H1 (cell line): ENCODE results near the gene WBP1L. TPM values are rescaled to one million over a fixed set of nuclear protein-coding genes. Genes with fewer than 3 reads are reported as not detected.

Experiments
- CTCF ChIA-PET: fragments of 300-600 bp; sonication (Branson Sonifier 250); formaldehyde crosslinking; loops from one replicate; lab custom pipeline; 2021; ENCODE audit not compliant: partially characterized antibody; lab: Charles Lee
- POLR2A ChIA-PET: fragments of 300-600 bp; sonication (Branson Sonifier 250); formaldehyde crosslinking; loops from one replicate; lab custom pipeline; 2021; ENCODE audit warnings: inconsistent platforms; ENCODE audit not compliant: partially characterized antibody; lab: Charles Lee
- DNase-seq, 2 experiments: peaks; one replicate each; pipeline versions ENCODE4 v3.0.0 to v3.0.0-alpha.2; 2010 to 2022; ENCODE audit warnings: low spot score in 2 of 2, low read depth in 1 of 2, mixed read lengths in 1 of 2
- FAIRE-seq: peaks from 2 replicates; lab custom pipeline; 2011; peaks lifted over from hg19 to GRCh38; lab: Jason Lieb, UNC
- H2AFZ ChIP-seq: 2 replicates; pipeline ENCODE4 v1.8.1; 2012; ENCODE audit warnings: low read length, inconsistent platforms
- H2AK5ac ChIP-seq: 2 replicates; pipeline ENCODE4 v1.6.1; 2013; ENCODE audit warnings: low read depth, low read length
- H2BK120ac ChIP-seq: replicated peaks from 2 replicates; pipeline ENCODE3; 2013; ENCODE audit warnings: low read depth, low read length, inconsistent platforms
- H2BK12ac ChIP-seq: 2 replicates; pipeline ENCODE4 v1.6.1; 2013; ENCODE audit warnings: low read depth, low read length
- H2BK15ac ChIP-seq: 2 replicates; pipeline ENCODE4 v1.6.1; 2013; ENCODE audit warnings: low read length
- H2BK20ac ChIP-seq: 2 replicates; pipeline ENCODE4 v1.6.1; 2013; ENCODE audit warnings: low read length
- H2BK5ac ChIP-seq: 2 replicates; pipeline ENCODE4 v1.6.1; 2013; ENCODE audit warnings: low read depth, low read length
- H3K14ac ChIP-seq: 2 replicates; pipeline ENCODE4 v1.6.1; 2013; ENCODE audit warnings: inconsistent platforms; ENCODE audit not compliant: insufficient read length
- H3K18ac ChIP-seq: 2 replicates; pipeline ENCODE4 v1.6.1; 2013; ENCODE audit warnings: low read length; ENCODE audit errors: extremely low read depth
- H3K23ac ChIP-seq: 2 replicates; pipeline ENCODE4 v1.6.1; 2013; ENCODE audit warnings: inconsistent platforms; ENCODE audit not compliant: insufficient read length
- H3K23me2 ChIP-seq: 2 replicates; pipeline ENCODE4 v1.6.1; 2013; ENCODE audit warnings: low read depth, low read length
- H3K27ac ChIP-seq: 2 replicates; pipeline ENCODE4 v1.6.1; 2011; ENCODE audit warnings: low read depth, low read length, inconsistent platforms
- H3K27me3 ChIP-seq, 4 experiments: replicated peaks in 1 of 4; 1 replicate in 1 of 4; 2 replicates in 3 of 4; pipeline versions ENCODE4 v1.6.1 to v1.8.1; 2011 to 2013; ENCODE audit warnings: low read length in 3 of 4, mild to moderate bottlenecking in 3 of 4, inconsistent platforms in 2 of 4, mixed read lengths in 2 of 4, moderate library complexity in 1 of 4; ENCODE audit not compliant: control insufficient read depth in 3 of 4, insufficient read depth in 3 of 4; ENCODE audit errors: extremely low read depth in 1 of 4
- H3K36me3 ChIP-seq, 4 experiments: 2 replicates each; pipeline versions ENCODE4 v1.6.1 to v1.8.1; 2011 to 2013; ENCODE audit warnings: mild to moderate bottlenecking in 4 of 4, low read length in 3 of 4, moderate library complexity in 2 of 4, control low read depth in 1 of 4, inconsistent platforms in 1 of 4; ENCODE audit not compliant: insufficient read depth in 4 of 4, control insufficient read depth in 2 of 4
- H3K4ac ChIP-seq: replicated peaks from 2 replicates; pipeline ENCODE3; 2013; ENCODE audit warnings: low read length, low read depth, mixed read lengths, inconsistent platforms; ENCODE audit not compliant: insufficient read length
- H3K4me1 ChIP-seq, 4 experiments: replicated peaks in 1 of 4; 1 replicate in 1 of 4; 2 replicates in 3 of 4; pipeline versions ENCODE4 v1.6.1 to v1.8.1; 2011 to 2013; ENCODE audit warnings: low read length in 3 of 4, inconsistent platforms in 2 of 4, mixed read lengths in 1 of 4; ENCODE audit not compliant: insufficient read depth in 4 of 4, control insufficient read depth in 3 of 4
- H3K4me2 ChIP-seq, 2 experiments: 2 replicates each; pipeline versions ENCODE4 v1.6.1 to v1.8.1; 2011 to 2013; ENCODE audit warnings: low read depth in 2 of 2, low read length in 2 of 2, control low read depth in 1 of 2, inconsistent platforms in 1 of 2, mild to moderate bottlenecking in 1 of 2; ENCODE audit not compliant: insufficient read depth in 1 of 2
- H3K4me3 ChIP-seq, 4 experiments: fragments of 200-600, 300-600 bp in 1 of 4; sonication (generic), shearing (Covaris generic), sonication (Bioruptor Twin) in 1 of 4; 2 replicates each; pipeline versions ENCODE4 v1.5.1 to v1.8.1; 2011 to 2016; ENCODE audit warnings: low read length in 4 of 4, low read depth in 3 of 4, control low read depth in 2 of 4, inconsistent platforms in 2 of 4, mild to moderate bottlenecking in 2 of 4, mixed read lengths in 1 of 4, moderate library complexity in 1 of 4; ENCODE audit not compliant: insufficient read depth in 2 of 4; ENCODE audit errors: extremely low read depth in 1 of 4
- H3K56ac ChIP-seq: replicated peaks from 2 replicates; pipeline ENCODE3; 2013; ENCODE audit warnings: low read depth, mild to moderate bottlenecking, mixed read lengths, low read length, inconsistent platforms; ENCODE audit not compliant: insufficient read length
- H3K79me1 ChIP-seq: 2 replicates; pipeline ENCODE4 v1.6.1; 2013; ENCODE audit warnings: low read depth, low read length, control low read depth
- H3K79me2 ChIP-seq, 2 experiments: 2 replicates each; pipeline versions ENCODE4 v1.6.1 to v1.8.1; 2012 to 2013; ENCODE audit warnings: low read length in 2 of 2, mild to moderate bottlenecking in 2 of 2, inconsistent platforms in 1 of 2; ENCODE audit not compliant: insufficient read depth in 2 of 2, control insufficient read depth in 1 of 2
- H3K9ac ChIP-seq, 4 experiments: replicated peaks in 1 of 4; 1 replicate in 1 of 4; 2 replicates in 3 of 4; pipeline versions ENCODE4 v1.6.1 to v1.8.1; 2011 to 2013; ENCODE audit warnings: low read depth in 3 of 4, low read length in 3 of 4, control low read depth in 2 of 4, mild to moderate bottlenecking in 2 of 4, moderate library complexity in 2 of 4, inconsistent platforms in 1 of 4; ENCODE audit errors: extremely low read depth in 1 of 4
- H3K9me3 ChIP-seq, 2 experiments: 2 replicates each; pipeline versions ENCODE4 v1.6.1 to v1.8.1; 2012 to 2013; ENCODE audit warnings: mild to moderate bottlenecking in 2 of 2, moderate library complexity in 2 of 2, control low read depth in 1 of 2, inconsistent platforms in 1 of 2, low read depth in 1 of 2, low read length in 1 of 2, mixed read lengths in 1 of 2; ENCODE audit not compliant: insufficient read depth in 2 of 2
- H4K20me1 ChIP-seq, 2 experiments: replicated peaks in 1 of 2; 2 replicates each; pipeline versions ENCODE3 to v1.8.1; 2011 to 2013; ENCODE audit warnings: inconsistent platforms in 2 of 2, low read length in 2 of 2, mild to moderate bottlenecking in 1 of 2; ENCODE audit not compliant: insufficient read depth in 2 of 2, control insufficient read depth in 1 of 2
- H4K5ac ChIP-seq: 2 replicates; pipeline ENCODE4 v1.6.1; 2013; ENCODE audit warnings: low read length, low read depth, mixed read lengths, inconsistent platforms; ENCODE audit not compliant: insufficient read length
- H4K8ac ChIP-seq: 2 replicates; pipeline ENCODE4 v1.8.0; 2013; ENCODE audit warnings: mild to moderate bottlenecking, moderate library complexity, low read length, inconsistent platforms; ENCODE audit not compliant: insufficient read depth; ENCODE audit errors: extremely low read depth
- H4K91ac ChIP-seq: replicated peaks from 2 replicates; pipeline ENCODE3; 2013; ENCODE audit warnings: low read length, mixed read lengths, inconsistent platforms; ENCODE audit not compliant: insufficient read length
- BACH1 ChIP-seq: IDR thresholded peaks from 2 replicates; pipeline ENCODE4 v1.6.1; 2012; ENCODE audit warnings: low read length, improper control_type of control experiment
- GABPA ChIP-seq: IDR thresholded peaks from 2 replicates; pipeline ENCODE4 v1.6.1; 2011; ENCODE audit warnings: mild to moderate bottlenecking, low read length, moderate library complexity, borderline replicate concordance; ENCODE audit not compliant: insufficient read depth
- GTF2F1 ChIP-seq: IDR thresholded peaks from 2 replicates; pipeline ENCODE4 v1.6.1; 2012; ENCODE audit warnings: low read depth, low read length, improper control_type of control experiment, borderline replicate concordance
- WGBS, 2 experiments: shearing (Covaris generic) in 1 of 2; methylation state at CpG; one replicate each; pipeline versions ENCODE4 v1.1.6 to v1.1.7; 2013 to 2015; ENCODE audit warnings: low lambda C conversion rate in 2 of 2, mixed read lengths in 2 of 2, inconsistent platforms in 1 of 2, low coverage in 1 of 2, missing lambda C conversion rate in 1 of 2; ENCODE audit not compliant: insufficient replicate concordance in 2 of 2, insufficient coverage in 1 of 2, insufficient read length in 1 of 2; ENCODE audit errors: extremely low coverage in 1 of 2, missing lambda C conversion rate in 1 of 2; 5-methylcytosine and 5-hydroxymethylcytosine counted together
- polyA plus RNA-seq, 7 experiments: library from polyadenylated mRNA; depleted of rRNA in 3 of 7; stranded (reverse) in 5 of 7; unstranded in 2 of 7; fragments of >200 nt in 5 of 7; fragments of 200-250 nt in 2 of 7; gene quantifications; 1 replicate in 5 of 7; 2 replicates in 1 of 7; 4 replicates in 1 of 7; pipeline versions ENCODE4 v1.2.1 to v1.2.3, GENCODE V29; 2011 to 2013; ENCODE audit warnings: missing spikeins in 2 of 7, mixed read lengths in 2 of 7
- total RNA-seq: library from RNA; stranded (reverse); fragmentation: NEBNext Ultra II Directional; extraction: Animal tissue kit (Norgen Biotek cat#: 25700); gene quantifications from 2 replicates; pipeline ENCODE4 v1.2.1, GENCODE V29; 2021

WBP1L gene
- total and polyA plus RNA-seq, 2 of the 8 experiments (the other 6 are each of a cell fraction or from before 2014, with no cell fraction given), result 26.6 to 29.9 TPM

GRCh38 chr10:102856758-102857424 lies 113.1 kb downstream of the WBP1L start:
- H2AK5ac ChIP-seq, result no peak overlapping the region
- ChIA-PET CTCF (interaction anchor here (1.9 kb wide), 1 partner anchor 45 kb away, joined by 7 read pairs; no protein-coding TSS in a partner anchor), POLR2A (no interaction called here)
- H3K79me2 ChIP-seq, result no peaks in the 10 kb centered on the region
- DNase-seq (no peak), FAIRE-seq (no peak)
- no peak overlapping the region for H4K5ac ChIP-seq
- H3K79me1 ChIP-seq, result no peaks in the 10 kb centered on the region
- H3K27ac ChIP-seq, result no peak overlapping the region
- H3K9ac ChIP-seq, result no peak overlapping the region
- no peak overlapping the region for H3K18ac ChIP-seq
- no peak overlapping the region; a peak in 2 of 4 replicates for H3K4me2 ChIP-seq
- TF ChIP-seq GABPA, result no peak
- TF ChIP-seq GTF2F1, result no peak
- TF ChIP-seq BACH1, result 0 out of 2 replicates have a peak, but pooled peaks have one; percentile 28
- H2BK20ac ChIP-seq, result no peak overlapping the region
- no peak overlapping the region for H2BK15ac ChIP-seq
- H3K14ac ChIP-seq, result no peak overlapping the region
- H3K4me1 ChIP-seq, result peaks cover 0 to 2% (median 0%) of the 10 kb centered on the region in 4 experiments; a peak in 2 of 7 replicates
- no peak overlapping the region for H2BK5ac ChIP-seq
- no peak overlapping the region for H2AFZ ChIP-seq
- H3K4me3 ChIP-seq, result no peak overlapping the region
- H2BK12ac ChIP-seq, result no peak overlapping the region
- H4K8ac ChIP-seq, result no peak overlapping the region
- H3K9me3 ChIP-seq, result no peaks in the 10 kb centered on the region
- H3K4ac ChIP-seq, result no peak overlapping the region
- H3K56ac ChIP-seq, result no peak overlapping the region
- peaks cover 0 to 1% of the 10 kb centered on the region in 2 experiments for H4K20me1 ChIP-seq
- no peaks in the 10 kb centered on the region; a peak in 1 of 8 replicates for H3K36me3 ChIP-seq
- no peak overlapping the region for H3K23ac ChIP-seq
- no peaks in the 10 kb centered on the region for H3K27me3 ChIP-seq
- no peak overlapping the region for H4K91ac ChIP-seq
- no peak overlapping the region for H2BK120ac ChIP-seq
- WGBS, 2 experiments, result 89% methylated on average over 3 of the region's 3 CpGs; no CpG with 5 or more reads in 1 of the 2 experiments
- H3K23me2 ChIP-seq, result no peaks in the 10 kb centered on the region
